Measurements from ENCODE around the gene COL18A1. TPM values are rescaled to one million over a fixed set of nuclear protein-coding genes. Genes with fewer than 3 reads are reported as not detected.

The COL18A1 gene
- total and polyA plus RNA-seq, 2 of the 8 experiments (the other 6 are each of a cell fraction or from before 2014, with no cell fraction given) = 145 to 201 TPM

GRCh38 chr21:45417256-45417950 is 12.4 kb downstream of the COL18A1 start:
- DNase-seq (ENCODE audit: low read depth in 1 of 2, low spot score in 2 of 2) = no peak
- Histone ChIP-seq H3K9me3 (ENCODE audit: insufficient read depth in 2 of 2, low read depth in 1 of 2, low read length in 1 of 2) (no peaks in the 10 kb centered on the region), H3K27ac (ENCODE audit: low read depth, low read length) (no peak overlapping the region; the same call in 1 of the 2 replicates), H4K8ac (ENCODE audit: extremely low read depth, insufficient read depth, low read length) (no peak overlapping the region), H3K79me1 (ENCODE audit: low read depth, low read length) (peaks cover 36% of the 10 kb centered on the region), H2BK12ac (ENCODE audit: low read depth, low read length) (no peak overlapping the region), H3K4me2 (ENCODE audit: insufficient read depth in 1 of 2, low read depth in 2 of 2, low read length in 2 of 2) (no peak overlapping the region; a peak in 1 of 4 replicates), H4K5ac (ENCODE audit: insufficient read length, low read depth, low read length) (no peak overlapping the region), H3K23me2 (ENCODE audit: low read depth, low read length) (no peaks in the 10 kb centered on the region), H2AFZ (ENCODE audit: low read length) (no peak overlapping the region), H3K9ac (replicated peaks in 1 of 4; ENCODE audit: extremely low read depth in 1 of 4, low read depth in 3 of 4, low read length in 3 of 4) (peak overlapping the region in 1 of 4 experiments; percentile 18; a peak in 1 of 7 replicates), H4K91ac (replicated peaks; ENCODE audit: insufficient read length, low read length) (no peak overlapping the region), H2BK120ac (replicated peaks; ENCODE audit: low read depth, low read length) (no peak overlapping the region), H3K27me3 (replicated peaks in 1 of 4; ENCODE audit: control insufficient read depth in 3 of 4, extremely low read depth in 1 of 4, insufficient read depth in 3 of 4, low read length in 3 of 4) (no peaks in the 10 kb centered on the region), H3K79me2 (ENCODE audit: control insufficient read depth in 1 of 2, insufficient read depth in 2 of 2, low read length in 2 of 2) (peaks cover 56 to 100% of the 10 kb centered on the region in 2 experiments), H2BK15ac (ENCODE audit: low read length) (no peak overlapping the region), H3K23ac (ENCODE audit: insufficient read length) (no peak overlapping the region), H2AK5ac (ENCODE audit: low read depth, low read length) (no peak overlapping the region), H3K4me3 (ENCODE audit: extremely low read depth in 1 of 4, insufficient read depth in 2 of 4, low read depth in 3 of 4, low read length in 4 of 4) (no peak overlapping the region), H2BK5ac (ENCODE audit: low read depth, low read length) (peak overlapping the region; percentile 66), H3K18ac (ENCODE audit: extremely low read depth, low read length) (peak overlapping the region; percentile 7; the same call in 1 of the 2 replicates), H3K4me1 (replicated peaks in 1 of 4; ENCODE audit: control insufficient read depth in 3 of 4, insufficient read depth in 4 of 4, low read length in 3 of 4) (peaks cover 4 to 41% (median 29%) of the 10 kb centered on the region in 4 experiments), H3K36me3 (ENCODE audit: control insufficient read depth in 2 of 4, insufficient read depth in 4 of 4, low read length in 3 of 4) (peaks cover 0 to 4% (median 0%) of the 10 kb centered on the region in 4 experiments; a peak in 2 of 8 replicates), H3K56ac (replicated peaks; ENCODE audit: insufficient read length, low read depth, low read length) (no peak overlapping the region), H3K4ac (replicated peaks; ENCODE audit: insufficient read length, low read depth, low read length) (no peak overlapping the region), H2BK20ac (ENCODE audit: low read length) (no peak overlapping the region), H3K14ac (ENCODE audit: insufficient read length) (no peak overlapping the region), H4K20me1 (replicated peaks in 1 of 2; ENCODE audit: control insufficient read depth in 1 of 2, insufficient read depth in 2 of 2, low read length in 2 of 2) (peaks cover 58 to 73% of the 10 kb centered on the region in 2 experiments)
- no peak for FAIRE-seq
- ChIA-PET POLR2A (ENCODE audit: partially characterized antibody) (interaction anchor here (0.9 to 3.9 kb wide), 8 partner anchors 9 to 113 kb away, joined by 3 to 17 read pairs (median 4); no protein-coding TSS in a partner anchor), CTCF (ENCODE audit: partially characterized antibody) (interaction anchor here (0.5 to 5.4 kb wide), 7 partner anchors 9 to 147 kb away, joined by 3 to 32 read pairs (median 4); no protein-coding TSS in a partner anchor)
- WGBS, 2 experiments (ENCODE audit: extremely low coverage in 1 of 2, insufficient coverage in 1 of 2, insufficient read length in 1 of 2, insufficient replicate concordance in 2 of 2, low coverage in 1 of 2, low lambda C conversion rate in 2 of 2, missing lambda C conversion rate in 1 of 2) = 85% methylated on average over 21 of the region's 22 CpGs; no CpG with 5 or more reads in 1 of the 2 experiments
- no peak for TF ChIP-seq GTF2F1 (IDR thresholded peaks at IDR 0.05; ENCODE audit: borderline replicate concordance, low read depth, low read length)
- TF ChIP-seq EZH2 (IDR thresholded peaks at IDR 0.05; ENCODE audit: low read depth, low read length, severe bottlenecking) = no peak
- TF ChIP-seq CTCF (IDR thresholded peaks at IDR 0.05; ENCODE audit: control extremely low read depth in 1 of 3, insufficient read depth in 1 of 3, low read depth in 1 of 3, low read length in 3 of 3) = no peak
- no peak for TF ChIP-seq JUND (IDR thresholded peaks at IDR 0.05; ENCODE audit: low read length)
- no peak for TF ChIP-seq NRF1 (IDR thresholded peaks at IDR 0.05; ENCODE audit: low read depth, low read length)
- TF ChIP-seq ZNF274 (IDR thresholded peaks at IDR 0.05; ENCODE audit: borderline replicate concordance, extremely low read depth, low read length) = no peak

Measured in H1 (cell line).